Chondrocyte (in vitro differentiated cells): Measurements from ENCODE around the gene SGPP2. TPM values are rescaled to one million over a fixed set of nuclear protein-coding genes. Genes with fewer than 3 reads are reported as not detected.

Source experiments
- DNase-seq: peaks from one replicate; pipeline ENCODE4 v3.0.0; 2021; ENCODE audit warnings: mixed read lengths, low spot score
- H3K27ac Mint-ChIP-seq: one replicate; pipeline ENCODE4 v1.8.0; 2021; ENCODE audit warnings: mild to moderate bottlenecking, moderate library complexity, mixed read lengths; ENCODE audit not compliant: unreplicated experiment
- H3K27me3 Mint-ChIP-seq: 2 replicates; pipeline ENCODE4 v1.8.0; 2021; ENCODE audit warnings: low read depth, mixed read lengths
- H3K36me3 Mint-ChIP-seq: 2 replicates; pipeline ENCODE4 v1.8.0; 2021; ENCODE audit warnings: low read depth, mixed read lengths
- H3K4me1 Mint-ChIP-seq: 2 replicates; pipeline ENCODE4 v1.8.0; 2021; ENCODE audit warnings: low read depth, mild to moderate bottlenecking, mixed read lengths
- H3K4me3 Mint-ChIP-seq: one replicate; pipeline ENCODE4 v1.8.0; 2021; ENCODE audit warnings: mild to moderate bottlenecking, moderate library complexity, mixed read lengths; ENCODE audit not compliant: unreplicated experiment
- H3K9me3 Mint-ChIP-seq: 2 replicates; pipeline ENCODE4 v1.8.0; 2021; ENCODE audit warnings: low read depth, mixed read lengths
- total RNA-seq: library from RNA; stranded (reverse); gene quantifications from 3 replicates; pipeline ENCODE4 v1.2.1, GENCODE V29; 2021
- TF ChIP-seq, protein P1 (sequence below): fragments of 200-600 bp; sonication (generic); IDR thresholded peaks from 2 replicates; pipeline ENCODE4 v1.5.0; 2021; ENCODE audit warnings: antibody characterized with exemption, mild to moderate bottlenecking, moderate library complexity

SGPP2 gene
- total RNA-seq, 1 donor from 2014 or later = not detected

GRCh38 chr2:222522082-222522481 lies 97.7 kb downstream of the SGPP2 start:
- no peak overlapping the region for H3K4me3 Mint-ChIP-seq
- no peak overlapping the region for H3K27ac Mint-ChIP-seq
- DNase-seq = no peak
- no peaks in the 10 kb centered on the region for H3K9me3 Mint-ChIP-seq
- H3K27me3 Mint-ChIP-seq = no peaks in the 10 kb centered on the region
- TF ChIP-seq, protein P1, sequence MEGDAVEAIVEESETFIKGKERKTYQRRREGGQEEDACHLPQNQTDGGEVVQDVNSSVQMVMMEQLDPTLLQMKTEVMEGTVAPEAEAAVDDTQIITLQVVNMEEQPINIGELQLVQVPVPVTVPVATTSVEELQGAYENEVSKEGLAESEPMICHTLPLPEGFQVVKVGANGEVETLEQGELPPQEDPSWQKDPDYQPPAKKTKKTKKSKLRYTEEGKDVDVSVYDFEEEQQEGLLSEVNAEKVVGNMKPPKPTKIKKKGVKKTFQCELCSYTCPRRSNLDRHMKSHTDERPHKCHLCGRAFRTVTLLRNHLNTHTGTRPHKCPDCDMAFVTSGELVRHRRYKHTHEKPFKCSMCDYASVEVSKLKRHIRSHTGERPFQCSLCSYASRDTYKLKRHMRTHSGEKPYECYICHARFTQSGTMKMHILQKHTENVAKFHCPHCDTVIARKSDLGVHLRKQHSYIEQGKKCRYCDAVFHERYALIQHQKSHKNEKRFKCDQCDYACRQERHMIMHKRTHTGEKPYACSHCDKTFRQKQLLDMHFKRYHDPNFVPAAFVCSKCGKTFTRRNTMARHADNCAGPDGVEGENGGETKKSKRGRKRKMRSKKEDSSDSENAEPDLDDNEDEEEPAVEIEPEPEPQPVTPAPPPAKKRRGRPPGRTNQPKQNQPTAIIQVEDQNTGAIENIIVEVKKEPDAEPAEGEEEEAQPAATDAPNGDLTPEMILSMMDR = no peak
- H3K36me3 Mint-ChIP-seq = no peaks in the 10 kb centered on the region
- H3K4me1 Mint-ChIP-seq = peaks cover 16% of the 10 kb centered on the region

- Mint-ChIP-seq H3K4me1 (peaks cover 4% of the 10 kb centered on the region), H3K27ac (no peak overlapping the region), H3K36me3 (peaks cover under 1% of the 10 kb centered on the region), H3K4me3 (no peak overlapping the region), H3K9me3 (peaks cover 2% of the 10 kb centered on the region), H3K27me3 (no peaks in the 10 kb centered on the region)
- DNase-seq = no peak
- TF ChIP-seq, protein P1 = no peak
These were observed 99.6 kb downstream of the SGPP2 start for GRCh38 chr2:222523783-222524544.

DNA sequence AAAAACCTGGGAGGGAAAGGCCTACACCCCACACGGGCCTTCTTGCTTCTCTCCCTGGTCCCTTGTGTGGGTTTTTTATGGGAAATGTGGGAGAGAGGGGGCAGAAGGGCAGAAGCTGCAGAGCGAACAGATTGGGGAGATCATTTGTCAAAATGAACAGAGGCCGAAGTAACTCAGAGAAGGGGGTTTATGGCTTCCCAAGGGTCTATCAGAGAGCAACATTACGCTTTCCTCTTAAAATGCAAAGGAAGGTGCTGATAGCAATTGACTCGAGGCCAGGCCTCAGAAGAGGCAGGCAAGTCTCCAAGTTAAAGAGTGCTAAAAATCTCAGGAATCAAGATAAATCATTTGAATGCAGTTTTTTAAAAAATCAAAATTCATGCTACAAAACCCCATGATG lies 101.5 kb downstream of the SGPP2 start:
- peaks cover 2% of the 10 kb centered on the region for H3K36me3 Mint-ChIP-seq

GRCh38 chr2:222526480-222527277 lies 102.3 kb downstream of the SGPP2 start:
- no peak overlapping the region for H3K27ac Mint-ChIP-seq
- DNase-seq = no peak
- peaks cover 24% of the 10 kb centered on the region for H3K9me3 Mint-ChIP-seq
- H3K4me1 Mint-ChIP-seq = no peaks in the 10 kb centered on the region
- H3K27me3 Mint-ChIP-seq = no peaks in the 10 kb centered on the region
- no peak overlapping the region for H3K4me3 Mint-ChIP-seq
- TF ChIP-seq, protein P1 = no peak
- peaks cover 2% of the 10 kb centered on the region for H3K36me3 Mint-ChIP-seq

More for the DNA sequence above, 101.5 kb downstream of the SGPP2 start:
- Mint-ChIP-seq H3K27ac (no peak overlapping the region), H3K27me3 (no peaks in the 10 kb centered on the region), H3K9me3 (peaks cover 17% of the 10 kb centered on the region), H3K4me1 (no peaks in the 10 kb centered on the region), H3K4me3 (no peak overlapping the region)
- no peak for DNase-seq
- TF ChIP-seq, protein P1 = no peak

DNA sequence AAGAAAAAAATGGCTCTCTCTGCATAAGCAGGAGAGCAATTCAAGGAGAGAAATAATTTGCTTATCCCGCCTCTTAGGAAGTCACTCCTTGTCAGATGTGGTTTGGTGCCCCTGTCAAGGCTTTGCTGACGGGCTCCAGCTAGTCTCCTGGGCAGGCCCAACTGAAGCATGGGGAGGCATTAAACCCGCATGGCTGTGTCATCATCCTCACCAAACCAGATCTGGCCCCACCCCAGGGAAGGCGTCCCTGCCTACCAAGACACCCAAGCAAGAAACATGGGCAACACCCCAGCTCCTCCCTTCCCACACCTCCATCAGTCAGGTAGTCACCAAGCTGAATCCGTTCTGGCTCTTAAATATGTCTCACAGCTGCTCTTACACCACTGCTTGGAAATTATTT lies 108.0 kb downstream of the SGPP2 start:
- no peak for DNase-seq
- Mint-ChIP-seq H3K4me3 (no peak overlapping the region), H3K4me1 (no peaks in the 10 kb centered on the region), H3K36me3 (peaks cover 2% of the 10 kb centered on the region), H3K27ac (no peak overlapping the region), H3K27me3 (peaks cover 6% of the 10 kb centered on the region), H3K9me3 (peaks cover 24% of the 10 kb centered on the region)
- TF ChIP-seq, protein P1 = no peak
